SK-N-SH treated with all-trans-retinoic acid at 6 μM for 48 hours (cell line): Measurements from ENCODE around the gene LY6G6C.

ENCODE experiments used
- ATAC-seq: fragments of 200-7000 bp; cut with Tn5 transposase; 3 replicates; pipeline ENCODE4 v1.9.1; 2020; ENCODE audit warnings: mild to moderate bottlenecking, moderate library complexity
- ARNTL ChIP-seq: fragments of 450-650 bp; formaldehyde crosslinking; IDR thresholded peaks from 2 replicates; pipeline ENCODE4 v1.5.0; 2020; ENCODE audit warnings: low read depth, mild to moderate bottlenecking, moderate library complexity, borderline replicate concordance
- CREB5 ChIP-seq: fragments of 250-450 bp; sonication (Bioruptor Pico); IDR thresholded peaks from 2 replicates; pipeline ENCODE4 v1.5.1; 2020; ENCODE audit warnings: low read depth, mild to moderate bottlenecking, moderate library complexity
- CSDC2 ChIP-seq: fragments of 250-450 bp; sonication (Bioruptor Pico); IDR thresholded peaks from 2 replicates; pipeline ENCODE4 v1.5.0; 2020; ENCODE audit warnings: mild to moderate bottlenecking, moderate library complexity
- CSRNP3 ChIP-seq: fragments of 250-450 bp; sonication (Bioruptor Pico); IDR thresholded peaks from 2 replicates; pipeline ENCODE4 v1.5.1; 2021; ENCODE audit warnings: mild to moderate bottlenecking, moderate library complexity
- GLIS3 ChIP-seq: fragments of 250-450 bp; sonication (Bioruptor Pico); IDR thresholded peaks from 2 replicates; pipeline ENCODE4 v1.5.0; 2020; ENCODE audit warnings: mild to moderate bottlenecking, moderate library complexity
- ISL1 ChIP-seq: fragments of 250-450 bp; sonication (Bioruptor Pico); IDR thresholded peaks from 2 replicates; pipeline ENCODE4 v2.1.2; 2022; ENCODE audit warnings: mild to moderate bottlenecking, moderate library complexity
- OSR1 ChIP-seq: fragments of 250-450 bp; sonication (Bioruptor Pico); IDR thresholded peaks from 2 replicates; pipeline ENCODE4 v1.8.0; 2022; ENCODE audit warnings: moderate library complexity, mild to moderate bottlenecking, inconsistent platforms
- POU6F1 ChIP-seq: fragments of 250-450 bp; sonication (Bioruptor Pico); IDR thresholded peaks from 2 replicates; pipeline ENCODE4 v1.8.0; 2021; ENCODE audit warnings: low read depth, mild to moderate bottlenecking, moderate library complexity, borderline replicate concordance
- PPARA ChIP-seq: fragments of 250-450 bp; sonication (Bioruptor Pico); IDR thresholded peaks from 2 replicates; pipeline ENCODE4 v1.5.0; 2020; ENCODE audit warnings: mild to moderate bottlenecking, borderline replicate concordance
- RARB ChIP-seq: fragments of 250-450 bp; sonication (Bioruptor Pico); IDR thresholded peaks from 2 replicates; pipeline ENCODE4 v1.8.0; 2021; ENCODE audit warnings: mild to moderate bottlenecking, moderate library complexity
- SNAI2 ChIP-seq: fragments of 250-450 bp; sonication (Bioruptor Pico); IDR thresholded peaks from 2 replicates; pipeline ENCODE4 v1.5.0; 2020; ENCODE audit warnings: mild to moderate bottlenecking, moderate library complexity
- TCF4 ChIP-seq: fragments of 250-450 bp; sonication (Bioruptor Pico); IDR thresholded peaks from 2 replicates; pipeline ENCODE4 v1.8.0; 2021; ENCODE audit warnings: mild to moderate bottlenecking, moderate library complexity, borderline replicate concordance
- TOX ChIP-seq: fragments of 250-450 bp; sonication (Bioruptor Pico); IDR thresholded peaks from 2 replicates; pipeline ENCODE4 v1.8.0; 2021; ENCODE audit warnings: mild to moderate bottlenecking, moderate library complexity, borderline replicate concordance
- TSHZ2 ChIP-seq: fragments of 250-450 bp; sonication (Bioruptor Pico); IDR thresholded peaks from 2 replicates; pipeline ENCODE4 v1.5.0; 2020; ENCODE audit warnings: mild to moderate bottlenecking, moderate library complexity
- ZFP3 ChIP-seq: fragments of 250-450 bp; sonication (Bioruptor Pico); IDR thresholded peaks from 2 replicates; pipeline ENCODE4 v1.5.0; 2020; ENCODE audit warnings: mild to moderate bottlenecking, moderate library complexity
- ZFP30 ChIP-seq: fragments of 450-650 bp; formaldehyde crosslinking; IDR thresholded peaks from 2 replicates; pipeline ENCODE4 v1.5.0; 2022; ENCODE audit warnings: mild to moderate bottlenecking, moderate library complexity
- ZNF8 ChIP-seq: fragments of 450-650 bp; formaldehyde crosslinking; IDR thresholded peaks from 2 replicates; pipeline ENCODE4 v1.5.0; 2020; ENCODE audit warnings: mild to moderate bottlenecking, moderate library complexity
- TF ChIP-seq, protein P1 (sequence below): fragments of 250-450 bp; sonication (Bioruptor Pico); IDR thresholded peaks from 2 replicates; pipeline ENCODE4 v1.8.0; 2020; ENCODE audit warnings: mild to moderate bottlenecking, moderate library complexity, borderline replicate concordance

LY6G6C gene

DNA sequence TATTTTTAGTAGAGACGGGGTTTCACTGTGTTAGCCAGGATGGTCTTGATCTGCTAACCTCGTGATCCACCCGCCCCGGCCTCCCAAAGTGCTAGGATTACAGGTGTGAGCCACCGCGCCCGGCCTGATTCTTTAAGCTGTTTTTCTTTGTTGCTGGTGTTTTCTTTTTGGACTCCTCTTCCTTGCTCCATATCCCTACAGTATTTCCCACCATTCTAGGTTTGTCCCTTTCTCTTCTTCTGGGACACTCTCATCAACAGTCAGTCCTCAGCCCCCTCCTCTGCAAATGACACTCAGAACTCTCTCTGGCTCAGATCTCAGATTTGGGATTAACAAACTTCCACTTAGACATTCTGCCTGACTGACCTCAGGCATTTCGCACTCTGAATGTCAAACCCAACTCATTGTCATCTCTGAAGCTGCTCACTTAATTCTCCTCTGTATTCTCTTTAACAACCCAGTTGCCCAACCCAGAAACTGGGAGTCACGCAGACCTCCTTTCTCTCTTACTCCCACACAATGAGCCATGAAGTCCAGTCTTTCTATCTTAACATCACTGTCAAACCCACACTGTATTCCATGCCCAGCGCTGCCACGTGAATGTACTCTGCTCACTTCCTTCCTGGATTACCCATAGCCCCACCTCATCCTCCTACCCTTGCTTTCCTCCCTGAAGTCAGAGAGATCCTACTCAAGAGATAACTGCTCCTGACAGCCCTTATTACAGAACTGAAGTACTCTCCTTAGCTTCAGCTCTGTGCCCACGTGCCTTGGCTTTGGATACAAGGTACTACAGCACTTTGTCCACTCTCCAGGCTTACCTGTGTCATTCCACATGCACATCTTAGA lies 4.2 kb upstream of the LY6G6C start:
- ATAC-seq: no peak
- no peak for TF ChIP-seq TOX (CRISPR knock-in tag)
- no peak for TF ChIP-seq RARB (CRISPR knock-in tag)
- no peak for TF ChIP-seq TCF4 (CRISPR knock-in tag)
- no peak for TF ChIP-seq SNAI2 (CRISPR knock-in tag)
- no peak for TF ChIP-seq GLIS3 (CRISPR knock-in tag)
- TF ChIP-seq ZFP3 (CRISPR knock-in tag): no peak
- TF ChIP-seq TSHZ2 (CRISPR knock-in tag): no peak
- TF ChIP-seq CSRNP3 (CRISPR knock-in tag): no peak
- no peak for TF ChIP-seq ISL1
- TF ChIP-seq, protein P1, sequence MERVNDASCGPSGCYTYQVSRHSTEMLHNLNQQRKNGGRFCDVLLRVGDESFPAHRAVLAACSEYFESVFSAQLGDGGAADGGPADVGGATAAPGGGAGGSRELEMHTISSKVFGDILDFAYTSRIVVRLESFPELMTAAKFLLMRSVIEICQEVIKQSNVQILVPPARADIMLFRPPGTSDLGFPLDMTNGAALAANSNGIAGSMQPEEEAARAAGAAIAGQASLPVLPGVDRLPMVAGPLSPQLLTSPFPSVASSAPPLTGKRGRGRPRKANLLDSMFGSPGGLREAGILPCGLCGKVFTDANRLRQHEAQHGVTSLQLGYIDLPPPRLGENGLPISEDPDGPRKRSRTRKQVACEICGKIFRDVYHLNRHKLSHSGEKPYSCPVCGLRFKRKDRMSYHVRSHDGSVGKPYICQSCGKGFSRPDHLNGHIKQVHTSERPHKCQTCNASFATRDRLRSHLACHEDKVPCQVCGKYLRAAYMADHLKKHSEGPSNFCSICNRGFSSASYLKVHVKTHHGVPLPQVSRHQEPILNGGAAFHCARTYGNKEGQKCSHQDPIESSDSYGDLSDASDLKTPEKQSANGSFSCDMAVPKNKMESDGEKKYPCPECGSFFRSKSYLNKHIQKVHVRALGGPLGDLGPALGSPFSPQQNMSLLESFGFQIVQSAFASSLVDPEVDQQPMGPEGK (CRISPR knock-in tag): no peak
- no peak for TF ChIP-seq CSDC2 (CRISPR knock-in tag)
- TF ChIP-seq ARNTL (CRISPR knock-in tag): no peak
- TF ChIP-seq PPARA (CRISPR knock-in tag): no peak
- no peak for TF ChIP-seq OSR1 (CRISPR knock-in tag)
- TF ChIP-seq ZFP30 (CRISPR knock-in tag): no peak
- no peak for TF ChIP-seq CREB5 (CRISPR knock-in tag)
- no peak for TF ChIP-seq ZNF8
- TF ChIP-seq, all 23 proteins: peak for 0

DNA sequence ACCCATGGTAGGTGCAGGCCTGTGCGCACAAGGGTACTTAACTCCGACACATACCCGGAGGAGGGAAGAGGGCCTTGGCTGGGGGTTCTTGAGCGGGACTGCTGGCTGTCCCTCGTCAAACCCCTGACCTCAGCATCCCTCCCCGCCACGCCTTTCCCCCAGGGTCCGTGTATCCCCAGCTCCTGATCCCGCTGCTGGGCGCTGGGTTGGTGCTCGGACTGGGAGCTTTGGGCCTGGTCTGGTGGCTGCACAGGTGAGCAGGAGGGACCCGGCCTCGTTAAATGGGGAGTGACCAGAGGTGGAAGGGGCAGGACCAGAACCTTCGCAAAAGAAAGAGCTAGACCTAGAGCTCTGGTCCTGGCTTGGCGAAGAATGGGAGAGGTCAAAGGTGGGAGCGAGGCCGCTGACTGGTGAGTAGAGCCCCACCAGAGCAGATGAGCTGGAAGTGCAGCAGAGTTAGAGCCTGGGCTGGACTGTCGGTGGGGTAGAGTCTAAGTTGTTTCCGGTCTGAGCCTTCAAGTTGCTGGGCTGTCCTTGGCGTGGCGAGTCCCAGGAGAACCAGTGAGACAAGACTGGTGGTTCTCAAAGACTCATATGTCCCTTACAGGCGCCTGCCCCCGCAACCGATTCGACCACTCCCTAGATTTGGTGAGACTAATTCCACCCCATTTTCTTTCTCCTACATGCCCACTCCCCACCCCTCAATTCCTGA lies 2.6 kb upstream of the LY6G6C start:
- ATAC-seq: no peak; the same call in 2 of the 3 replicates
- TF ChIP-seq ZFP3 (CRISPR knock-in tag) (no peak), POU6F1 (CRISPR knock-in tag) (no peak), CREB5 (CRISPR knock-in tag) (no peak)
